ENCODE data around the gene DAAM1.

Gene DAAM1

GRCh38 chr14:59295951-59296350, 107.5 kb downstream of the DAAM1 start:
- no peak for DNase-seq

- no peak for DNase-seq
These were observed 108.0 kb downstream of the DAAM1 start for GRCh38 chr14:59296508-59296907.

- DNase-seq = no peak
These were observed 108.8 kb downstream of the DAAM1 start for GRCh38 chr14:59297071-59297776.

- no peak for DNase-seq
These were observed 111.3 kb downstream of the DAAM1 start for GRCh38 chr14:59299731-59300130.

- DNase-seq = no peak
These were observed 112.9 kb downstream of the DAAM1 start for GRCh38 chr14:59301354-59301753.

GRCh38 chr14:59302313-59302712, 113.8 kb downstream of the DAAM1 start:
- no peak for DNase-seq

GRCh38 chr14:59303216-59303615, 114.7 kb downstream of the DAAM1 start:
- no peak for DNase-seq

GRCh38 chr14:59305231-59305630, 116.8 kb downstream of the DAAM1 start:
- no peak for DNase-seq

GRCh38 chr14:59305836-59306555, 117.5 kb downstream of the DAAM1 start:
- DNase-seq = no peak

- no peak for DNase-seq
These were observed 118.3 kb downstream of the DAAM1 start for GRCh38 chr14:59306775-59307174.

GRCh38 chr14:59308086-59308485, 119.6 kb downstream of the DAAM1 start:
- DNase-seq = no peak

- DNase-seq = no peak
These were observed 120.2 kb downstream of the DAAM1 start for GRCh38 chr14:59308673-59309072.

GRCh38 chr14:59309291-59309900, 120.9 kb downstream of the DAAM1 start:
- DNase-seq = no peak

- DNase-seq = no peak
These were observed 122.2 kb downstream of the DAAM1 start for GRCh38 chr14:59310633-59311032.

GRCh38 chr14:59311723-59312122, 123.3 kb downstream of the DAAM1 start:
- DNase-seq = no peak

- DNase-seq = no peak
These were observed 124.7 kb downstream of the DAAM1 start for GRCh38 chr14:59313144-59313651.

- DNase-seq = no peak
These were observed 125.5 kb downstream of the DAAM1 start for GRCh38 chr14:59313658-59314608.

GRCh38 chr14:59314953-59315599, 126.6 kb downstream of the DAAM1 start:
- DNase-seq = no peak

- DNase-seq = no peak
These were observed 127.8 kb downstream of the DAAM1 start for GRCh38 chr14:59316151-59316830.

GRCh38 chr14:59317346-59317745, 128.9 kb downstream of the DAAM1 start:
- no peak for DNase-seq

GRCh38 chr14:59317798-59318505, 129.5 kb downstream of the DAAM1 start:
- DNase-seq = no peak
